Fibroblast of gingiva (primary cell): ENCODE measurements around the gene COLGALT1.

ENCODE experiments used
- DNase-seq: peaks from one replicate; pipeline ENCODE4 v3.0.0-alpha.2; 2011; ENCODE audit warnings: low read depth

COLGALT1 gene

GRCh38 chr19:17599780-17600179 is 44.3 kb downstream of the COLGALT1 start:
- DNase-seq: peak; percentile 44

DNA sequence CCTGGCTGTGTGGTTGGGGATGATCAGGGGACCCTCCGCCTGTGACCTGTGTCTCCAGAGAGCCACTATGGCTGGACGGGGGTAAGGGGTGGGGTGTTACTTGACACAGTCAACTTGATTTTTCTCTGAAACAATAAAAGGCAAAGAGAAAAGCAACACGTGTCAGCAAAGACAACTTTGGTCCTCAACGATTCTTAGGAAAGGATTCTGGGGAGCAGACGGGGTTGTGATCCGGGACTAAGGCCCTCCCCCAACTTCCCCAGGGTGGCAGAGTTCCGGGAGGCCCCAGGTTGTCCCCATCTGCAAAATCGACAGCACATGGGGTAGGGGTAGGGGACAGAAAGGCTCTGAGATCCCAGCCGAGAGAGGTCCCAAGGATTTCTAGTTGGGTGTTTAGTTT is 46.2 kb downstream of the COLGALT1 start:
- DNase-seq: no peak

- no peak for DNase-seq
Measured at GRCh38 chr19:17602217-17602616, 46.8 kb downstream of the COLGALT1 start.

DNA sequence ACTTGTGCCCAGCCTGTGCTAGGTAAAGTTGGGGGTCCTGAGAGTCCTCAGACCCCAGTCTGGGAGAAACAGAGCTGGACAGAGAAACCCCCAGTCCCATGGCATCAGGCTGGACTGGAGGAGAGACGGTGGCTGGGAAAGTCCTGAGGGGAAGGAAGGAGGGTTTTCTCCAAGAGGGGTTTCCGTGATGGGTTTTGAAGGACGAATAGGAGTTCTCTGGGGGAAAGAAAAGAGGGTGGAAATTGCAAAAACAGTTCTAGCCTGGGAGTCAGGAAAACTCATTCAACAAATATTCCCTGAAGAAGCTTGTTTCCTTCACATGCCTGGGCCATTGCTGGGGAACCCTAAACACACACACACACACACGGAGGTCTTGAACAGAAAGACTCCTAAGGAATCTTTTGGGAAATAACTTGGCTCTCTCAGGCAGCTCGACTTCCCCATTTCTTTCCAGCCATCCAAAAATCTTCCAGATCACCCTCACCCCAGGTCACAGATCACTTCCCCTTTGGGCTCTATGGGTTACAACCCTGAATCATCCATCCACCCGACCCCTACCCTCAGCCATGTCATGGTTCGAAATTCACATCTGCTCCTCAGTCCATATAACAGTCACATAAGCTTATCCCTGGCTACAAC is 47.5 kb downstream of the COLGALT1 start:
- DNase-seq: no peak

GRCh38 chr19:17604372-17605025 is 49.0 kb downstream of the COLGALT1 start:
- no peak for DNase-seq

- no peak for DNase-seq
Measured at GRCh38 chr19:17605117-17605516, 49.7 kb downstream of the COLGALT1 start.

GRCh38 chr19:17605761-17606589 is 50.5 kb downstream of the COLGALT1 start:
- DNase-seq: peak; percentile 29

DNA sequence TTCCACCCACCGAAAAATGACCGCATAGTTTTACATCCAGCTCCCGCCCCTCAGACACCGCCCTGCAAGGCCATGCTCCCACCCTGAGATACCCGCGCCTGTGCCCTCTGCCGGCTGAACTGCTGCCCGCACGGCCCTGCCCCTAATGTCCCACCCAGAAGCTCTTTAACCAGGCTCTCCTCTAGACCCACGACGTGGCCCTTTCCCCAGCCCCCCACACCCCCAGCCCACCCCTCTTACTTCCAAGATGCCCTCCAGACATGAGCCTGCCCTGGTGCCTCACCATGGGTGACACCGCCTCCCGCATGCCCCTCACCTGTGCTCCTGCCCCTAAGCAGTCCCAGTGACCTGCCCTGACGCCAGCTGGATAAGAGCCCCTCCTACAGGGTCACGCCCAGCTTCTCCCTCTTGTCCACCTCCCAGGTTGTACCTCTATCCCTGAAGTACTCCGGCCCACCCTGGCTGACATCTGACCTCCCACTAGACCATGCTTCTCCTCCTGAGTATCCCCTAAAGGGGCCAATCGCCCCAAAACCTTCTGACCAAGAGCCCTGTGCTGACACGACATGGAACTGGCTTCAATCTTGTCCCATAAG is 51.2 kb downstream of the COLGALT1 start:
- DNase-seq: no peak

DNA sequence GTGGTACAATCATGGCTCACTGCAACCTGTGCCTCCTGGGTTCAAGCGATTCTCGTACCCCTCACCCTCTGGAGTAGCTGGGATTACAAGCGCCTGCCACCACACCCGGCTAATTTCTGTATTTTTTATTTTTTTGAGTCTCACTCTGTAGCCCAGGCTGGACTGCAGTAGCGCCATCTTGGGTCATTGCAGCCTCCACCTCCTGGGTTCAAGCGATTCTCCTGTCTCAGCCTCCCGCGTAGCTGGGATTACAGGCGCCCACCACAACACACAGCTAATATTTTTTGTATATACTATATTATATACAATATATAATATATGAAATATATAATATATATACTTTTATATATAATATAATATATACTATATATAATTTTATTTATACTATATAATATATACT is 52.5 kb downstream of the COLGALT1 start:
- no peak for DNase-seq

DNA sequence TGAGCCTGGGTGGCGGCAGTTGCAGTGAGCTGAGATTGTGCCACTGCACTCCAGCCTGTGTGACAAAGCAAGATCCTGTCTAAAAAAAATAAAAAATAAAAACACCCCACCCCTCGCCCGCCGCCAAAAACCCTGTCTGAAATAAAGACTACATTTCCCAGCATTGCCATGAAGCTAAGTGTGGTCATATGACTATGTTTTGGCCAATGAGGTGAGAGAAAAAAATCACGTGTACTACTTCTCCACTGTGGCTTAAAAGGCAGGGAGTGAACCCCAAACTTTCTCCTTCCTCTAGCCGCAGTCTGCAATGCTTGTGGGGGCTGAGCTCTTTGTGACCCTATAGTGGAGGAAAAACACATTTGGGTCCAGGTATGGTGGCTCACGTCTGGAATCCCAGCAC is 54.9 kb downstream of the COLGALT1 start:
- DNase-seq: no peak

- DNase-seq: no peak
Measured at GRCh38 chr19:17611462-17612244, 56.2 kb downstream of the COLGALT1 start.

DNA sequence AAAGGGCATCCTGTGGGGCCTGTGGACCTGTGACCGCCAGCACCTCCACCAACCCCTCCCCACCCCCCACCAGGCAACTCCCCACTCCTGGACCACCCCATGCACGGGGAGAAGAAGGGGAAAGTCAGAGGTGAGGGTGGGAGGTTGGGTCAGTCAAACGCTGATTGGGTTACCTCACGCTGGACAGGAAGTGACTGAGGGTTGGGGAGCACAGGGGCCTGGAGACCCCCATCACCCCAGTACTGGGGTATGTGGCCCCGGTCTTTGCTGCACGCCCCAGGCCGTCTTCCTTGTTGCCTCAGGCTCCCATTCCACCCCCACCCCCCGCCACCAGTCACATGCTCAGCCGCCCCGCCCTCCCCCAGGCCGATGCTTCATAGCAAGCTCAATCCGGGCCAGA is 59.0 kb downstream of the COLGALT1 start:
- DNase-seq: no peak

DNA sequence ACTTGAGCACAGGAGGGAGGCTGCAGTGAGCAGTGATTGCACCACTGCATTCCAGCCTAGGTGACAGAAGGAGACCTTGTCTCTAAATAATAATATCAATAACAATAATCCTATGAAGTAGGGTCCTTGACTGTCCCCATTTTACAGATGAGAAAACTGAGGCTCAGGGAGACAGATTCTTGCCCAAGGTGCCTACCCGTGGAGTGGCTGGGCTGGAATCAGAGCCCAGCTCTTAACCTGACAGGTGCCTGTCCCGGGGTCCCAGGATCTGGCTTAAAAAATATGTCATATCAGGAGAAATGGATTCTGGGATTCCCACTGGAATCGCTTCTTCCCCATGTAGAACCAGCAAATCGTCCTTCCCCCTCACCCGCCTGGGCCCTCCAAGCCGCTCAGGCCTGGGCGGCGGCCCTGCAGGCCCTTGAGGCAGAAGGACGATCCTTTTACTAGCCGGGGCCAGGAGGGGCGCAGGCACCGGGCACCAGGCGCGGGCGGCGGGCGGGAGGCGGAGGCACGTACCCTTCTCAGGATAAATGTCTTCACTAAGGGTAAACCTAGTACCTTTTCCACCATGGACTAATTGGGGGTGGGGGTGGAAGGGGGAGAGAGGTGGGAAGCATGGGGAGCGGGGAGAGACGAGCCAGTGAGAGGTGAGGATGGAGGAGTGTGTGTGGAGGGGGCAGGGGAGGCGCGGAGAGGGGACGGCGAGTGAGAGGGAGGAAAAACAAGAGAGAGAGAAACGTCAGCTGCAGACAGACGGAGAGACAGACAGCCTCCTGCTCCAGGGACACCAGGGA is 60.6 kb downstream of the COLGALT1 start:
- no peak for DNase-seq

- DNase-seq: no peak
Measured at GRCh38 chr19:17616686-17616960, 61.2 kb downstream of the COLGALT1 start.

DNA sequence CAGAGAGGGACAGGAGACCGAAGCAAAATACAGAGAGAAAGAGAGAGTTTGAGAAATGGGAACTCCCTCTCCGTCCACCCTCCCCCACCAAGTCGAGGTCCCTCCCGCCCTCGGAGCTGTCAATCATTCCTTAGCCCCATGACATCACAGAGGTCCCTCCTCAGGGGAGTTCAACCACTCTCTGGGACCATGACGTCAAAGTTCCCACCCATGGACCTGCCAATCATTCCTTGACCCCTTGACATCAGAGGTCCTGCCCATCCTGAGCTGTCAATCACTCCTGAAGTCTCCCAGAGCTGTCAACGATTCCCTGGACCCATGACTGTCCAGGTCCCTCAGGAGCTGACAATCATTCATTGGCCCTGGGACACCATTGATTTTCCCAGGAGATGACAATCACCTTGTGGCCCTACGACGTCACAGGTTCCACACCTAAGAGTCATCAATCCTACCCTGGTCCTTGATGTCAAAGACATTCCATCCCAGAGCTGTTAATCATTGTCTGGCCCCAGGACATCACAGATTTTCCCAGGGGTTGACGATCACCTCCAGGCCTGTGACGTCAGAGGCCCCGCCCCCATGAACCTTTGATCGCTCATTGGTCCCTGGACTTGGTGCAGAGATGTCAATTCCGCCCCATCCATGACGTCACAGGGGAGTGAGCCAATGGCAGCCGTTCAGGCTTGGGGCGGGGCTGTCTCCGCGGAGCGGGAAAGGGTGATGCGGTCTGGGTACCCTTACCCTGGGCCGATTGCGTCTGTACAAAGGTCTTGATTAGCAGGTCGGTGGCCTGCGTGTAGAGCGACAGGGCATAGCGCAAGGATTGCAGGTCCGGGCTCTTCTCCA is 61.7 kb downstream of the COLGALT1 start:
- DNase-seq: no peak

DNA sequence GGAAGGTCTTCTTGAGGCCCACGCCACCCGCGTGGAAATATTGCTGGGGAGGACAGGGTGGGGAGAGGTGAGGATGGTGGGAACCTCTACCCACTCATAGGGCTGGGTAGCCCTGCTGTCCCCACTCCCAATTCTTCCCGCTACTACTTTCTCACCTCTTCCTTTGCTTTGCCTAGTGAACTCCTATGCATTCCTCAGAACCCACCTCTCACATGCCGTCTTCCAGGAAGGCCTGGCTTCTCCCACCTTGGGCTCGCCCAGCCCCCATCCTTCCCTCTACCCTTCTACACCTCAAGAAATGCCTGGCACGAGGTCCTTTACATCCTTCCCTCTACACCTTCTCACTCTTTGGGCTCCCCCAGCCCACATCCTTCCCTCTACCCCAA is 62.4 kb downstream of the COLGALT1 start:
- no peak for DNase-seq

DNA sequence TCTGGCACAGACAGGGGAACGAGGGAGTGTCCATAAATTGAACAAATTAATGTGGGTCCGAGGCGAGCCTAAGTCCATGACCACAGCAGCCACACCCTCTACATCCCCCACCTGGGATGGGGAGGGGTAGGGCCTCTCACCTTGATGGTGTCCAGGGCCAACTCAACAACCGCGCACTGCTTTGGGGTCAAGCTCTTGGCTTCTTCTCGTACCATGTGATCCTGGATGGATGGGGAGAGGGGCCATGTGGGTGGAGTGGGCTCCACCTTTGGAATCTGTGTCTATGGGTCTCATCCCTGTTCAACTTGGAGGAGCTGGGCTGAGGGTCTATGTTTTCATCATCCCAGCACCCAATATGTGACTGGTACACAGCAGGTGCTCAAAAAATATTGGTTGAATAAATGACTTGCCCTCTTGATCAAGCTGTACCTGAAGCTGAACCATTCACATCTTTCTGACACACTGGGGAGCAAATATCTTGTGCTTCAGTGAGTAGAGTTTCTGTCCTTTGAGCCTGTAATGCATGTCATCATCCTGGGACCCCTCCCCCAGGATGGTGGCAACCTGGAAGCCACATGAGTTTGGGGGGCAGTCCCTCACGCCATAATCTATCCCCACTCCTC is 62.9 kb downstream of the COLGALT1 start:
- no peak for DNase-seq

DNA sequence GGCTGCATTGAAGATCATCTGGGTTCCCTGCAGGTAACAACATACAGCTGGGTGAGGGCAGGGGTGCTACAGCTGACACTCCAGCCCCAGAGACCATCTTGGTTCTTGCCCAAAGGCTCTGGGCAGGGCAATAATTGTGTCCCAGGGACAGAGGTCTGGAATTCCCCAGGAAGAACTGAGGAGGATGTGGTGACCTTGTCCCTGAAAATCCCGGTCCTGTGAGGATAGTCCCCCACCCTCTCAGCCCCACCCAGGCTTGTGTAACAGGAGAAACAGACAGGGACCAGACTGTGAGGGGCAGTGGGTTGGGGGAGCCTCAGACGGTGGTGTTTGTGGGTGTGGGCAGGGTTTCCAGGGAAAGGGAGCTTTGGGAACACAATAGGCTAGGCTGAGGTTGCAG is 63.5 kb downstream of the COLGALT1 start:
- DNase-seq: no peak

DNA sequence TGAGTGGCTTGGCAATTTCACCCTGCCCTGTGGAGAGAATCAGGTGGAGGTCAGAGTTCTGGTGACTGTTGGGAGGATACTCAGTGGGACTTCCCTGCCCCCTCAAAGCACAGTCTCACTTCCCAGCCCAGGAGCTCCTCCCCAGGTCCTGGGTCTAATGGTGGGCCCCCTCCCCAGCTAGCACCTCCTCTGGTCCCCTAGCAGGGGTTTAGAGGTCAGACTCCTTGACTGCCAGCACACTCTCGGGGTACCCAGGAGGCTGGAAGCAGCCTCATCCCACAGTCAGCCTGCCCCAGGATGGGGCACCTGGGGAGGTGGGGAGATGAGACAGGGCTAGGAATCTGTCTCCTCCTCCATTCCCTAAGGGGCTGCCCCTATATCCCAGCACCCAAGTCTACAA is 65.2 kb downstream of the COLGALT1 start:
- DNase-seq: no peak
